ENCODE measurements around the gene CFD.

Gene CFD

DNA sequence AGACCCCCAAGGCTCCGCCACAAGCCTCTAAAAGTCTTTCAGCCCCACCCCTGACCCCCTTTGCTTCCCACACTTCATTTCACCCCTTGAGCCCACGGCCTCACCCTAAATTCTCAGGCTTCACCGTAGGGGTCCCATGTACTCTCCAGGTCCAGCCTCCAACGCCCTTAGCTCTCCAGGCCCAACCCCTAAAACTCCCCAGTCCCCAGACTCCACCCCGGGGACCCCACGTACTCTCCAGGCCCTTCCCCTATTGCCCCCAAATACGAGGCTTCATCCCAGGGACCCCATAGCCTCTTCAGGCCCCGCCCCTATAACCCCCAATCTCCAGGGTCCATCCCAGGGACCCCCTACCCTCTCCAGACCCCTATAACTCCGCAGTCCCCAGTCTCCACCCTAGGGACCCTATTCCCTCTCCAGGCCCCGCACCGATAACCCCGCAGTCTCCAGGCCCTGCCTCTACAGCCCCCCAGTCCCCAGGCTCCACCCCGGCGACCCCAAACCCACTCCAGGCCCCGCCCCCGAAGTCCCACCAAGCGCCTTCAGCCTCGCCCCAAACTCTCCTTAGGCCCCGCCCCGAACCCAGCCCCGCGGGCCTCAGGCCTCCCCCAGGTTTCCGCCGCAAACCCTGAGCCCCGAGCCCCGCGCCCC lies 32.9 kb downstream of the CFD start:
- no peak for DNase-seq

DNA sequence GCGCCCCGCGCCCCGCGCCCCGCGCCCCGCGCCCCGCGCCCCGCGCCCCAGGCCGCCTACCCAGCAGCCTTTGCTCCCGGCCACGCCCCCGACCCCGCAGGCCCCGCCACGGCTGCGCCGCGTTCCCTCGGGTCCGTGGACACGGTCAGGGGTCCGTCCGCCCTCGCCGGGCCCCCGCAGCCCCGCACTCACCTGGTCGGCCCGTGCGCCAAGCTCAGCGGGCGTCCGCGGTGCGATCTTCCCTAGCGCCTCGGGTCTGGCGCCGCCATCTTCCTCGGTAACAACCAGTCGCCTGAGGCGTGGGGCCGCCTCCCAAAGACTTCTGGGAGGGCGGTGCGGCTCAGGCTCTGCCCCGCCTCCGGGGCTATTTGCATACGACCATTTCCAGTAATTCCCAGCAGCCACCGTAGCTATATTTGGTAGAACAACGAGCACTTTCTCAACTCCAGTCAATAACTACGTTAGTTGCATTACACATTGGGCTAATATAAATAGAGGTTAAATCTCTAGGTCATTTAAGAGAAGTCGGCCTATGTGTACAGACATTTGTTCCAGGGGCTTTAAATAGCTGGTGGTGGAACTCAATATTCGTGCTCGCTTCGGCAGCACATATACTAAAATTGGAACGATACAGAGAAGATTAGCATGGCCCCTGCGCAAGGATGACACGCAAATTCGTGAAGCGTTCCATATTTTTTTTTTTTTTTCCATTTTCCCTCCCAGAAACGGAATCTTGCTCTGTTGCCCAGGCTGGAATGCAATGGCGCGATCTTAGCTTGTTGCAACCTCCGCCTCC lies 33.6 kb downstream of the CFD start, which contains the start of the genes MED16 and RNU6-9:
Gene MED16, minus strand, starts transcription at position 294 of the 796 bp plus-strand sequence. CDS start 2,056 bp downstream, outside the sequence.
Gene RNU6-9, plus strand, starts transcription at position 591 of the 796 bp plus-strand sequence.
- DNase-seq: peak; percentile 93

GRCh38 chr19:896434-896833 lies 37.0 kb downstream of the CFD start:
- DNase-seq: no peak

DNA sequence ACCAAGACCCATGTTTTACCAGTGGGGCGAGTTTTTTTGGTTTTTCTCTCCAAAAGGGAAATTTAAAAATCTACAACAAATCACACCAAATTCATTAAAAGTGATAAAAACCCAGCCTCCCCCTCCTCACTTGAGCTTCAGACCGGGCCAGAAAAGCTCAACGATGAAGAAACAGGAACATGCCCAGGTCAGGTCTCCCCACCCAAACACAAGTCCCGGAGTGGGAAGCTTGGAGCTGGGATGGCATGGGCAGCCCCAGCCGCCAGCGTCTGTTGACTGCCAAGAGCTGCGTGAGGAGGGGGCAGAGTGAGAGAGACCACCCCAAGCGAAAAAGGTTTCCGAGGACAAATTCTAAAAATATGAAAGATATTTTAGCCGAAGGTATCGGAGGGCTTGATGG lies 37.5 kb downstream of the CFD start:
- DNase-seq: no peak

DNA sequence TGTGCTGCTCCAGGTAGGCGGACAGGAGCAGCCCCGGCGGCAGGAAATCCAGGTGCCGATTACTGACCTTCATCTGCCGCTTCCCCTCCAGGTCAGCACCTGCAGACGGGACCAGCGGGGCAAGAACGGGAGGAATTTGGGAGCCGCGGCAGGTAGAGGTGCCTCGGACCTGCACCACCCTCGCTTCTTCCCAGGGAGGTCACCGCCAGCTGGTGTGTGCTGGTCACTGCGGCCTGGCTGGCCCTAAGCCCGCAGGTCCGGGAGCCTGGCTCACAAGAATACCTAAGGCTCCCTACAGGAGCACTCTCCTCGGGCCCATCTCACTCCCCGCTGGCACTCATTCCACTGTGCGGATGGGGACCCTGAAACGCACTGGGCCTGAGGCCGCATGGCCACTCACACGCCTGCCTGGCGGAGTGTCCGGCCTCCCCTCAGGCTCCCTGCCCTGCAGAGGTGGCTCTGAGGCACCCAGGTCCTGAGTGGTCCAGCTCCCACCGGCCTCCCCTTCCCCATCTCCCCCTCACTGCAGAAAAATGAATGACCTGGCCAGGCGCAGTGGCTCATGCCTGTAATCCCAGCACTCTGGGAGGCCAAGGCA lies 38.1 kb downstream of the CFD start:
- no peak for DNase-seq

DNA sequence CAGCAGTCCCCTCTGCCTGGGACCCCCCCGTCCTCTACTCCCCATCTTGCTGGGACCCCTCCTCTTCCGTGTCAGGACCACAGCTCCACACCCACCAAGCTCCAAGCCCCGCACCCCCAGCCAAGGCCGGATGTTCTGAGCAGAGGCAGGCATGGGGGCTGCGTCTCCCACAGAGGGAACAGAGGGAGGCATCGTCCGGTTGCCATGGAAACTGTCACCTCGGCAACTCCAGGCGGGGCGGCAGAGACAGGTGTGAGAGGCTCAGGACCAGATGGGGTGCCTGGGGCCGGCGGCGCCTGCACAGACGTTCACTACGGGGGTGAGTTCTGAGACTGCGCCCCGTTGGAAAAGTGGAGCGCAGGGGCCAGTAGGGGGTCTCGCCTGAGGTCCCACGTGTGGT lies 39.2 kb downstream of the CFD start:
- no peak for DNase-seq

DNA sequence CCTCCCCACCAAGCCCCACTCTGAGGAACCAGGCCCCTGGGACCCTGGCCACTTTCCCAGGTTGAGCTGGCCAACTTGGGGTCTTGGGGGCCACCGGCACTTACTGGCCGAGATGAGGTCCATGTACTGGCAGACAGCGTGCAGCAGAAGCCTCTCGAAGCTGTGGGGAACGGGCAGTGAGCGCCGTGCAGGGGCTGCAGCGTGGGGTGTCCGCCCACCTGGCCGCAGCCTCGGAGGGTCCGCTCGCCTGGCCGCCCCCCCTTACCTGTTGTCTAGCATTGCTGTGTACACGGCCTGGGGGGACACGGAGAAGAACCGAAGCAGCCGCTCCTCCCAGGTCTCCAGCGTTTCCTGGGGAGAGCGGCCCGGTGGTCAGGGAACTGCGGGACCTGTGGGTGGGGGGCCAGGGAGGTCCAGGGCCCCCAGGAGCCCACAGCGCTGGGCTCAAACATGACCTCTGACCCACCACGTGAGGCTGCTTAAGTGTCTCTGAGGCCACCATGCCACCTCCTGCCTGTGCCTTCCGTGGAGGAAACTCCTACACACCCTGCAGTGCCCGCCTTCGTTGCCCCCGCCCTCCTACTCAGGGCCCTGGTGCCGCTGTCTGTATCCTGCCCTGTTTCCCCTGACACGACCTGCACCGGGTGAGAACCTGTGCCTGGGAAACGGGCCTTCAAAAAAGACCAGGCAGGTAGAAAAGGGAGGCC lies 40.0 kb downstream of the CFD start:
- DNase-seq: no peak

DNA sequence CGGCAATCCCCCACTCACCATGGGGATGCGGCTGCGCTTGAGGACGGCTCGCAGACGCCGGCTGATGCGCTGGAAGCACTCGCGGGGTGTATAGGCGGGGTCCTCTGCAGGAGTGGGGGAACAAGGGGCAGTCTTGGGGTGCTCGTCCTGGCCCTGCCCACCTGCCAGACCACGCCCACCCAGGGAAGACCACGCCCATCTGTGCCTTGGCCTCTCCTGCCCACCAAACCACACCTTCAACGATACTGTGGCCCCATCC lies 40.5 kb downstream of the CFD start:
- DNase-seq: no peak

GRCh38 chr19:900302-901111 lies 41.0 kb downstream of the CFD start:
- peak; percentile 64 for DNase-seq

DNA sequence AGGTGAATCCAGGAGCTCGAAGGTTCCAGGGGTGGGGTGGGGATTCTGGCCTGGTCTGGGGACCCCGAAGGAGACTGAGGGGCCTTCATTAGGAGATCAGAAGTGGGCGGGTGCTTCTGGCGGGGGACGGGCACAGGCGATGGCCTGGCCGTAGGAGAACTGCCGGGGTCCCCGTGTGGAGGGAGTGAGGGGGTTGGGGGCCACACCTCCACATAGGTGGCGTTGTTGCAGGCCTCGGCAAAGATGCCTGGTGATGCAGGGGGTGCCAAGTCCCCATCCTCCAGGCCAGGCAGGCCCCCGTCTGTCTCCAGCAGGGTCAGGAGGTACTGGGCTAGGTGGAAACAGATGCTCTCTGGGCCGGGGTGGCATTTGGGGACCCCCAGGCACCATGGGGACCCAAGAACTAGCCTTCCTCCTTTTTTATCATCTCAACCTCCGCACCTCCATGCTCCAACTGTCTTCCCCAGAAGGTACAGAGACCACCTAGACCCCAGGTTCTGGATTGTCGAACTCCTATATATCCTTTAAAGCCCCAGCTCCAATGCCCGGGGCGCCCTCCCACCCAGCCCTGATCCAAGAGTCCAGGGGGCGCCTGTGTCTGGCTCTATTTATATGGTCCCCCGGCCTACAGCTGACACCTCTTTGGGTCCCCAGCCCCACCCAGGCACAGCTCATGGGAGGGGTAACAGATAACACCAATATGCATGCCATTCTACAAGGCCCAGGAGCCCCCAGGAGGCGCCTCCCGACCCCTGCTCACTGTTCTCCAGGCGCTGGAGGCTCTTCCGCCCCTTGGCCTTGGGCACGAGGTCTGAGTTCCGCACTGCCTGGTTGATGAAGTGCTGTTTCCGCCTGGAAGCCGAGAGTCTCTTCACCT lies 42.0 kb downstream of the CFD start:
- no peak for DNase-seq

DNA sequence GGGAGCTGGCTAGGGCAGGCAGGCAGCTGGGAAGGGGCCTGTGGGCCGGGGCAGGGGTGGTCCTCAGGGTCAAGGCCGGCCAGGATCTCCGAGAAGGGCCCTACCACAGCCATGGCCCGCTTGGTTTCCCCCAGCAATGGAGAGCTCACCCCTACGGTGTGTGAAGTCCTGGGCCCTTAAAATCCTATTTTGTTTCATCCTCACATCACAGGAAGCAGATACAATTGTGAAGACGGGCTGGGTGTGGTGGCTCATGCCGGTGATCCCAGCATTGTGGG lies 42.6 kb downstream of the CFD start:
- no peak for DNase-seq

DNA sequence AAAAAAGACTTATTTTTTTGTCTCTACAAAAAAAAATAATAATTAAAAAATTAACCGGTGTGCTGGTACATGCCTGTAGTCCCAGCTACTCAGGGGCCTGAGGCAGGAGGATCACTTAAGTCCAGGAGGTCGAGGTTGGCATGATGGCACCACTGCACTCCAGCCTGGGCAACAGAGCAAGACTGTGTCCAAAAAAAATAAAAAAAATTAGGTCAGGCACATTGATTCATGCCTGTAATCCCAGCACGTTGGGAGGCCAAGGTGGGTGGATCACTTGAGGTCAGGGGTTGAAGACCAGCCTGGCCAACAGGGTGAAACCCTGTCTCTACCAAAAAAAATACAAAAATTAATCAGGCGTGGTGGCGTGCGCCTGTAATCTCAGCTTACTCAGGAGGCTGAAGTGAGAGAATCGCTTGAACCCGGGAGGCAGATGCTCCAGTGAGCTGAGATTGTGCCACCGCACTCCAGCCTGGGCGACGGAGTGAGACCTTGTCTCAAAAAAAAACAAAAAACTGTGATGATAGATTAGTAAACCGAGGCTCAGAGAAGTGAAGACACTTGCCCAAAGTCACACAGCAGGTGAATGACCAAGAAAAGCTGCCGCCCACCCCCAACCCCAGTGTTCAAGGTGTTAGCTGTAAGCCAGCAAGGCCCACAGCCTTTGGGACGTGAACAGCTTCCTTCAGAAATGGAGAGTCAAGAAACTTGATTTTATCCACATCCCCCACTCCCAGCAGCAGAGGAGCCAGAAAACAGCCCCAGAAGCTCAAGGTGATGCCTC lies 43.2 kb downstream of the CFD start:
- DNase-seq: no peak

DNA sequence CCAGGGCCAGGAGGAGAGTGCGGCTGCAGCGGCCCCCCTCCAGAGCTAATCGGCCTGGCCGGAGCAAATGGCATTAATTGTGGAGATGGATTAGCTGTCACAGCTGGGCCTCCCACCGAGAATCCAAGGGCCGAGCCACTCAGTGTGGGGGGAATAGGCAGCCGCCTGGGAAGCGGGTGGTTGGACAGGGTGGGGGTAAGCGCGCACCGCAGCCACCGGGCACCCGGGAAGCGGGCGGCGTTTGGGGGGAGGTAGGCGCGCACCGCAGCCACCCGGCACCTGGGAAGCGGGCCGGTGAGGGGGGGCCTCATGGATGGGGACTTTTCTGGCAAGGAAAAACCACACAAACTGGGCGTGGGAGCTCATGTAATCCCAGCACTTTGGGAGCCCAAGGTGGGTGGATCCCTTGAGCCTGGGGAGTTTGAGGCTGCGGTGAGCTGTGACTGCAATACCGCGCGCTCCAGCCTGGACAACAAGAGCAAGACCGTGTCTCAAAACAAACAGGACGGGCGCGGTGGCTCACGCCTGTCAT lies 43.9 kb downstream of the CFD start:
- DNase-seq: no peak

- no peak for DNase-seq
Measured at GRCh38 chr19:904545-904944, 45.1 kb downstream of the CFD start.

GRCh38 chr19:906480-906879 lies 47.0 kb downstream of the CFD start:
- peak; percentile 67 for DNase-seq

DNA sequence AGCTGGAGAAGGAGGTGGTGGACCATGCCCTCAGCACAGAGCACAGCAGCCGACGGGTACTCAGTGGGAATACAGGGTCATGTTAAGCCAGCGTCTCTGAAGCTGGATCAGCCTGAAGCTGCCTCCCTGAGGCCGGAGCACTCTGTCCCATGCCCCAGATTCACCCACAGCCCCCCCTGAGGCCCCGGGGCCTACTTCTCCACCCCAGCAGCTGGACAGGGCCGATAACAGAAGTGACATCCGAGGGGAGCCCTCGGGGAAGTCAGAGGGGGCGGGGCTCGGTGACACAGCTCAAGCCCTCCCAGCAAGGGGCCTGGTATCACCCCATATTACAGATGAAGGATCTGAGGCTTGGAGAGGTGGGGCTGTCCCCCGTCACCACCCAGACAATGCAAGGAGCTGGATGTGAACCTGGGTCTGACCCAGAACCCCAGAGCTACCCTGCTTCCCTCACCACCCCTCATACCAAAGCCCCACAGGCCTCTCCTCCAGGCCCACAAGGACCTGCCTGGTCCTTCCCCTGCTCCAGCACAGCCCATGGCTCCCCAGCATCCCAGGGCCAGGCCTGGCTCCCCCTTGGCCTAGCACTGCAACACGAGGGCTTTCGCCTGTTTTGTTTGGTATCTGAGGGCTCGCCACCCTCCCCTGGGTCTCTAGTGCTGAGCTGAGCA lies 47.9 kb downstream of the CFD start:
- DNase-seq: peak; percentile 43

- DNase-seq: no peak
Measured at GRCh38 chr19:911197-912033, 52.0 kb downstream of the CFD start.

DNA sequence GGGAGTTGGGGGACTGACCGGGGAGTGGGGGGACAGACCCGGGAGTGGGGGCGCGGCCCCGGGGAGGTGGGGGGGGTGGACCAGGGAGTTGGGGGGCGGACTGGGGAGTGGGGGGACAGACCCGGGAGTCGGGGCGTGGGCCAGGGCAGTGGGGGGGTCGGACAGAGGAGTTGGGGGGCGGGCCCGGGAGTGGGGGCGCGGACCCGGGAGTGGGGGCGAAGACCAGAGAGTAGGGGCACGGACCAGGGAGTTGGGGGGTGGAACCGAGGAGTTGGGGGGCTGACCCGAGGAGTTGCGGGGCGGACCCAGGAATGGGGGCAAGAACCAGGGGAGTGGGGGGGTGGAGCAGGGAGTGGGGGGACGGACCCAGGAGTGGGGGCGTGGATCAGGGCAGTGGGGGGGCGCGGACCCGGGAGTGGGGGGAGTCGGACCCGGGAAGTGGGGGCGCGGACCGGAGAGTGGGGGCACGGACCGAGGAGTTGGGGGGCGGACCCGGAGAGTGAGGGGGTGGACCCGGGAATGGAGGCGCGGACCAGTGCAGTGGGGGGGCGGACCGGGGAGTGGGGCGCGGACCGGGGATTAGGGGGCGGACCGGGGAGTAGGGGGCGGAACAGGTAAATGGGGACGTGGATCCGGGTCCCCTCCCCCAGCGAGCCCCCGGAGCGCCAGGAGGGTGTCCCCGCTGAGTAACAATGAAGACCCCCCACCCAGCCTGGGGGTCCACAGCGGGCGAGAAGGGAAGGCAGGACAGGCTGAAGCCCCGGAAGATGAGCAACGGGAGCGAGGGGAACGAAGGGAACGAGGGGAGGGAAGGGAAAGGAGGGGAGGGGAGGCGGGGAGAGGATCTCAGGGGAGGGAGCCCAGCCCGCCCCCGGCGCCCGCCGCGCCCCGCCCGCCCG lies 53.0 kb downstream of the CFD start:
- DNase-seq: peak; percentile 63
